ENCODE results near the gene KDM3B. TPM values are rescaled to one million over a fixed set of nuclear protein-coding genes. Genes with fewer than 3 reads are reported as not detected.

KDM3B gene
- total and polyA plus RNA-seq, 2 experiments from 2014 or later, result 25.8 to 86.6 TPM

DNA sequence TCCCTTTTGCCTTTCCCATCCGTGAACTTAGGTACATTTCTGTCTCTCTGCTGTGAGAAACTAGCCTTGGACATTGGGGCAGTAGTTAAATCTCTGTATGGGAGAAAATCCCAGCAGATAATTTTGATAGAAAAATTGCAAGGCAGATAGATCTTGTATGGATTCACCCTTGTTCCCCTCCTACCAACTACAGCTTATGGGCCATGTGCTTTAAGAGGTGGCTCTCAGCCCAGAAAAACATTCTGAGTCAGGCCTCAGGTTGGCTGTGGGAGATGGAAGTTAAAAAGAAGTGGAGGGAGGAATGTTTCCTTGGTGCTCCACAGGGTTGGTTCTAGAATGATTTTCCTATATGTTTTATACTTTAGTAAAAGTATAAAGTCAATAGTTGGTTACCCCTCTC, 1.4 kb upstream of the KDM3B start:
- peaks cover 49% of the 10 kb centered on the region for H3K36me3 Mint-ChIP-seq (ENCODE audit: low read depth)
- H3K36me3 ChIP-seq (ENCODE audit: insufficient read depth), result peaks cover 7% of the 10 kb centered on the region
- H3K4me2 ChIP-seq, result no peak overlapping the region
- H3F3A ChIP-seq (replicated peaks; ENCODE audit: low read depth), result no peaks in the 10 kb centered on the region; the same call in 1 of the 2 replicates
- H3K27ac Mint-ChIP-seq, result no peak overlapping the region
- H3K79me2 ChIP-seq (replicated peaks; ENCODE audit: insufficient read depth), result peaks cover 27% of the 10 kb centered on the region
- no peaks in the 10 kb centered on the region; the same call in 2 of the 3 replicates for H3K9me3 Mint-ChIP-seq
- H3K9me2 ChIP-seq (ENCODE audit: insufficient read depth), result no peaks in the 10 kb centered on the region; the same call in 1 of the 2 replicates
- DNase-seq (ENCODE audit: low spot score), result no peak
- no peak overlapping the region for H2AFZ ChIP-seq
- no peak for TF ChIP-seq POLR2AphosphoS5 (IDR thresholded peaks at IDR 0.05; ENCODE audit: low read depth)
- TF ChIP-seq EZH2phosphoT487 (IDR thresholded peaks at IDR 0.05; ENCODE audit: unreplicated experiment), result no peak
- TF ChIP-seq, protein P1, sequence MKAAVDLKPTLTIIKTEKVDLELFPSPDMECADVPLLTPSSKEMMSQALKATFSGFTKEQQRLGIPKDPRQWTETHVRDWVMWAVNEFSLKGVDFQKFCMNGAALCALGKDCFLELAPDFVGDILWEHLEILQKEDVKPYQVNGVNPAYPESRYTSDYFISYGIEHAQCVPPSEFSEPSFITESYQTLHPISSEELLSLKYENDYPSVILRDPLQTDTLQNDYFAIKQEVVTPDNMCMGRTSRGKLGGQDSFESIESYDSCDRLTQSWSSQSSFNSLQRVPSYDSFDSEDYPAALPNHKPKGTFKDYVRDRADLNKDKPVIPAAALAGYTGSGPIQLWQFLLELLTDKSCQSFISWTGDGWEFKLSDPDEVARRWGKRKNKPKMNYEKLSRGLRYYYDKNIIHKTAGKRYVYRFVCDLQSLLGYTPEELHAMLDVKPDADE (IDR thresholded peaks at IDR 0.05), result no peak
- peaks cover 12% of the 10 kb centered on the region for H3K27me3 Mint-ChIP-seq (ENCODE audit: insufficient read depth, low read depth, poor library complexity)
- peaks cover 11% of the 10 kb centered on the region; the same call in 1 of the 2 replicates for H3K4me1 ChIP-seq (ENCODE audit: insufficient read depth)
- H3K4me3 ChIP-seq, result no peak overlapping the region
- peaks cover 7% of the 10 kb centered on the region; the same call in 1 of the 2 replicates for H4K20me1 ChIP-seq (replicated peaks; ENCODE audit: insufficient read depth)
- H3K27me3 ChIP-seq (ENCODE audit: insufficient read depth), result no peaks in the 10 kb centered on the region
- ATAC-seq, result no peak
- no peak overlapping the region for H3K27ac ChIP-seq (ENCODE audit: low read depth)
- no peak overlapping the region; the same call in 2 of the 3 replicates for H3K4me3 Mint-ChIP-seq
- H3K4me1 Mint-ChIP-seq, result peaks cover 24% of the 10 kb centered on the region

DNA sequence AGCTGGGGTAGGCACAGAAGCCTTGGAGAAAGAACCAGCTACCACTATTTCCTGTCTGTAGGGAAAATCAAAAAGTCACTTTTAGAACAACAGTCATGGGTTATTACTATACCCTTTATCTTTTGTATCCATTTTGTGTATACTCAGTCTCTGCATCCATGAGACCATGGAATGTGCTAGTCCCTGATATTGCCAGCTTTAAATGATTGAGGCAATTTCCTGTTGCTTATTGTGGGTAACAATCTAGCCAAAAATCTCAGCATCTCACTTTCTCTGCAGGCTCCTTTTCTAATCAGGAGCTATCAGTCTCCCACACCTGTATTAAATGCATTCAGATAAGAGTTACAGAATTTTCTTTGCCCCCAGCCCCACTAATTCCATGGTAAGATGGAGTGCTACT, 968 bp upstream of the KDM3B start:
- Histone ChIP-seq H3K27ac (ENCODE audit: low read depth) (no peak overlapping the region), H3F3A (replicated peaks; ENCODE audit: low read depth) (no peaks in the 10 kb centered on the region; the same call in 1 of the 2 replicates), H3K4me1 (ENCODE audit: insufficient read depth) (peaks cover 11% of the 10 kb centered on the region; the same call in 1 of the 2 replicates), H3K4me3 (no peak overlapping the region), H2AFZ (no peak overlapping the region), H3K9me2 (ENCODE audit: insufficient read depth) (no peaks in the 10 kb centered on the region; the same call in 1 of the 2 replicates), H3K36me3 (ENCODE audit: insufficient read depth) (peaks cover 6% of the 10 kb centered on the region; the same call in 1 of the 2 replicates), H3K79me2 (replicated peaks; ENCODE audit: insufficient read depth) (peaks cover 32% of the 10 kb centered on the region), H3K4me2 (no peak overlapping the region), H4K20me1 (replicated peaks; ENCODE audit: insufficient read depth) (0 out of 2 replicates have a peak, but pooled peaks cover 7% of the 10 kb centered on the region), H3K27me3 (ENCODE audit: insufficient read depth) (no peaks in the 10 kb centered on the region)
- H3K4me3 Mint-ChIP-seq, result peak overlapping the region; percentile 61; the same call in 1 of the 3 replicates
- H3K36me3 Mint-ChIP-seq (ENCODE audit: low read depth), result peaks cover 46% of the 10 kb centered on the region
- H3K27ac Mint-ChIP-seq, result no peak overlapping the region
- DNase-seq (ENCODE audit: low spot score) (no peak), ATAC-seq (no peak)
- H3K9me3 Mint-ChIP-seq, result no peaks in the 10 kb centered on the region; the same call in 2 of the 3 replicates
- peaks cover 24% of the 10 kb centered on the region for H3K4me1 Mint-ChIP-seq
- H3K27me3 Mint-ChIP-seq (ENCODE audit: insufficient read depth, low read depth, poor library complexity), result peaks cover 12% of the 10 kb centered on the region
- TF ChIP-seq, protein P2, sequence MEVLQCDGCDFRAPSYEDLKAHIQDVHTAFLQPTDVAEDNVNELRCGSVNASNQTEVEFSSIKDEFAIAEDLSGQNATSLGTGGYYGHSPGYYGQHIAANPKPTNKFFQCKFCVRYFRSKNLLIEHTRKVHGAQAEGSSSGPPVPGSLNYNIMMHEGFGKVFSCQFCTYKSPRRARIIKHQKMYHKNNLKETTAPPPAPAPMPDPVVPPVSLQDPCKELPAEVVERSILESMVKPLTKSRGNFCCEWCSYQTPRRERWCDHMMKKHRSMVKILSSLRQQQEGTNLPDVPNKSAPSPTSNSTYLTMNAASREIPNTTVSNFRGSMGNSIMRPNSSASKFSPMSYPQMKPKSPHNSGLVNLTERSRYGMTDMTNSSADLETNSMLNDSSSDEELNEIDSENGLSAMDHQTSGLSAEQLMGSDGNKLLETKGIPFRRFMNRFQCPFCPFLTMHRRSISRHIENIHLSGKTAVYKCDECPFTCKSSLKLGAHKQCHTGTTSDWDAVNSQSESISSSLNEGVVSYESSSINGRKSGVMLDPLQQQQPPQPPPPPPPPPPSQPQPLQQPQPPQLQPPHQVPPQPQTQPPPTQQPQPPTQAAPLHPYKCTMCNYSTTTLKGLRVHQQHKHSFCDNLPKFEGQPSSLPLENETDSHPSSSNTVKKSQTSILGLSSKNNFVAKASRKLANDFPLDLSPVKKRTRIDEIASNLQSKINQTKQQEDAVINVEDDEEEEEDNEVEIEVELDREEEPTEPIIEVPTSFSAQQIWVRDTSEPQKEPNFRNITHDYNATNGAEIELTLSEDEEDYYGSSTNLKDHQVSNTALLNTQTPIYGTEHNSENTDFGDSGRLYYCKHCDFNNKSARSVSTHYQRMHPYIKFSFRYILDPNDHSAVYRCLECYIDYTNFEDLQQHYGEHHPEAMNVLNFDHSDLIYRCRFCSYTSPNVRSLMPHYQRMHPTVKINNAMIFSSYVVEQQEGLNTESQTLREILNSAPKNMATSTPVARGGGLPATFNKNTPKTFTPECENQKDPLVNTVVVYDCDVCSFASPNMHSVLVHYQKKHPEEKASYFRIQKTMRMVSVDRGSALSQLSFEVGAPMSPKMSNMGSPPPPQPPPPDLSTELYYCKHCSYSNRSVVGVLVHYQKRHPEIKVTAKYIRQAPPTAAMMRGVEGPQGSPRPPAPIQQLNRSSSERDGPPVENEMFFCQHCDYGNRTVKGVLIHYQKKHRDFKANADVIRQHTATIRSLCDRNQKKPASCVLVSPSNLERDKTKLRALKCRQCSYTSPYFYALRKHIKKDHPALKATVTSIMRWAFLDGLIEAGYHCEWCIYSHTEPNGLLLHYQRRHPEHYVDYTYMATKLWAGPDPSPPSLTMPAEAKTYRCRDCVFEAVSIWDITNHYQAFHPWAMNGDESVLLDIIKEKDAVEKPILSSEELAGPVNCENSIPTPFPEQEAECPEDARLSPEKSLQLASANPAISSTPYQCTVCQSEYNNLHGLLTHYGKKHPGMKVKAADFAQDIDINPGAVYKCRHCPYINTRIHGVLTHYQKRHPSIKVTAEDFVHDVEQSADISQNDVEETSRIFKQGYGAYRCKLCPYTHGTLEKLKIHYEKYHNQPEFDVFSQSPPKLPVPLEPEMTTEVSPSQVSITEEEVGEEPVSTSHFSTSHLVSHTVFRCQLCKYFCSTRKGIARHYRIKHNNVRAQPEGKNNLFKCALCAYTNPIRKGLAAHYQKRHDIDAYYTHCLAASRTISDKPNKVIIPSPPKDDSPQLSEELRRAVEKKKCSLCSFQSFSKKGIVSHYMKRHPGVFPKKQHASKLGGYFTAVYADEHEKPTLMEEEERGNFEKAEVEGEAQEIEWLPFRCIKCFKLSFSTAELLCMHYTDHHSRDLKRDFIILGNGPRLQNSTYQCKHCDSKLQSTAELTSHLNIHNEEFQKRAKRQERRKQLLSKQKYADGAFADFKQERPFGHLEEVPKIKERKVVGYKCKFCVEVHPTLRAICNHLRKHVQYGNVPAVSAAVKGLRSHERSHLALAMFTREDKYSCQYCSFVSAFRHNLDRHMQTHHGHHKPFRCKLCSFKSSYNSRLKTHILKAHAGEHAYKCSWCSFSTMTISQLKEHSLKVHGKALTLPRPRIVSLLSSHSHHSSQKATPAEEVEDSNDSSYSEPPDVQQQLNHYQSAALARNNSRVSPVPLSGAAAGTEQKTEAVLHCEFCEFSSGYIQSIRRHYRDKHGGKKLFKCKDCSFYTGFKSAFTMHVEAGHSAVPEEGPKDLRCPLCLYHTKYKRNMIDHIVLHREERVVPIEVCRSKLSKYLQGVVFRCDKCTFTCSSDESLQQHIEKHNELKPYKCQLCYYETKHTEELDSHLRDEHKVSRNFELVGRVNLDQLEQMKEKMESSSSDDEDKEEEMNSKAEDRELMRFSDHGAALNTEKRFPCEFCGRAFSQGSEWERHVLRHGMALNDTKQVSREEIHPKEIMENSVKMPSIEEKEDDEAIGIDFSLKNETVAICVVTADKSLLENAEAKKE (CRISPR knock-in tag; IDR thresholded peaks at IDR 0.05), result no peak
- no peak for TF ChIP-seq CTCF (conservative IDR thresholded peaks at IDR 0.05; ENCODE audit: low read depth in 2 of 2)
- no peak for TF ChIP-seq STAT1 (IDR thresholded peaks at IDR 0.05; ENCODE audit: unreplicated experiment)
- TF ChIP-seq JUNB (IDR thresholded peaks at IDR 0.05; ENCODE audit: unreplicated experiment), result no peak
- no peak for TF ChIP-seq NANOG (IDR thresholded peaks at IDR 0.05; ENCODE audit: borderline replicate concordance)
- TF ChIP-seq, protein P3, sequence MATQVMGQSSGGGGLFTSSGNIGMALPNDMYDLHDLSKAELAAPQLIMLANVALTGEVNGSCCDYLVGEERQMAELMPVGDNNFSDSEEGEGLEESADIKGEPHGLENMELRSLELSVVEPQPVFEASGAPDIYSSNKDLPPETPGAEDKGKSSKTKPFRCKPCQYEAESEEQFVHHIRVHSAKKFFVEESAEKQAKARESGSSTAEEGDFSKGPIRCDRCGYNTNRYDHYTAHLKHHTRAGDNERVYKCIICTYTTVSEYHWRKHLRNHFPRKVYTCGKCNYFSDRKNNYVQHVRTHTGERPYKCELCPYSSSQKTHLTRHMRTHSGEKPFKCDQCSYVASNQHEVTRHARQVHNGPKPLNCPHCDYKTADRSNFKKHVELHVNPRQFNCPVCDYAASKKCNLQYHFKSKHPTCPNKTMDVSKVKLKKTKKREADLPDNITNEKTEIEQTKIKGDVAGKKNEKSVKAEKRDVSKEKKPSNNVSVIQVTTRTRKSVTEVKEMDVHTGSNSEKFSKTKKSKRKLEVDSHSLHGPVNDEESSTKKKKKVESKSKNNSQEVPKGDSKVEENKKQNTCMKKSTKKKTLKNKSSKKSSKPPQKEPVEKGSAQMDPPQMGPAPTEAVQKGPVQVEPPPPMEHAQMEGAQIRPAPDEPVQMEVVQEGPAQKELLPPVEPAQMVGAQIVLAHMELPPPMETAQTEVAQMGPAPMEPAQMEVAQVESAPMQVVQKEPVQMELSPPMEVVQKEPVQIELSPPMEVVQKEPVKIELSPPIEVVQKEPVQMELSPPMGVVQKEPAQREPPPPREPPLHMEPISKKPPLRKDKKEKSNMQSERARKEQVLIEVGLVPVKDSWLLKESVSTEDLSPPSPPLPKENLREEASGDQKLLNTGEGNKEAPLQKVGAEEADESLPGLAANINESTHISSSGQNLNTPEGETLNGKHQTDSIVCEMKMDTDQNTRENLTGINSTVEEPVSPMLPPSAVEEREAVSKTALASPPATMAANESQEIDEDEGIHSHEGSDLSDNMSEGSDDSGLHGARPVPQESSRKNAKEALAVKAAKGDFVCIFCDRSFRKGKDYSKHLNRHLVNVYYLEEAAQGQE (IDR thresholded peaks at IDR 0.05; ENCODE audit: unreplicated experiment), result no peak

Data from GM23338 (cell line).